CD1c-positive myeloid dendritic cell (primary cell): ENCODE data around the gene GPR162.
A peak's percentile ranks its signal among the peaks of the same experiment; 100 is the strongest.

ENCODE experiments used
- DNase-seq: peaks from one replicate; pipeline ENCODE4 v3.0.0-alpha.2; 2016; ENCODE audit errors: extremely low spot score

Gene GPR162

GRCh38 chr12:6787309-6787708 is 34.3 kb upstream of the GPR162 start:
- no peak for DNase-seq

- DNase-seq: peak; percentile 77
Observed at GRCh38 chr12:6788972-6789924, 32.4 kb upstream of the GPR162 start, which contains the start of gene CD4. Gene CD4, plus strand, starts transcription at chr12:6789528. Its CDS starts 10,611 bp downstream, at chr12:6800139.

GRCh38 chr12:6790496-6791150 is 31.0 kb upstream of the GPR162 start:
- DNase-seq: peak; percentile 50

- DNase-seq: peak; percentile 25
Observed at GRCh38 chr12:6791931-6792520, 29.6 kb upstream of the GPR162 start.

GRCh38 chr12:6792522-6793201 is 29.0 kb upstream of the GPR162 start:
- peak; percentile 82 for DNase-seq

- DNase-seq: no peak
Observed at GRCh38 chr12:6795088-6795487, 26.5 kb upstream of the GPR162 start.

- no peak for DNase-seq
Observed at GRCh38 chr12:6796576-6796975, 25.0 kb upstream of the GPR162 start.

- DNase-seq: no peak
Observed at GRCh38 chr12:6799147-6799546, 22.5 kb upstream of the GPR162 start.

GRCh38 chr12:6807170-6807569 is 14.5 kb upstream of the GPR162 start:
- no peak for DNase-seq

- DNase-seq: no peak
Observed at GRCh38 chr12:6809056-6809455, 12.6 kb upstream of the GPR162 start.

- no peak for DNase-seq
Observed at GRCh38 chr12:6810758-6811157, 10.9 kb upstream of the GPR162 start.

GRCh38 chr12:6813363-6813762 is 8.3 kb upstream of the GPR162 start:
- DNase-seq: no peak

- no peak for DNase-seq
Observed at GRCh38 chr12:6816598-6816997, 5.0 kb upstream of the GPR162 start.

- no peak for DNase-seq
Observed at GRCh38 chr12:6817098-6817497, 4.5 kb upstream of the GPR162 start.

GRCh38 chr12:6817662-6818157 is 3.9 kb upstream of the GPR162 start:
- no peak for DNase-seq

GRCh38 chr12:6818222-6818621 is 3.4 kb upstream of the GPR162 start:
- DNase-seq: no peak

GRCh38 chr12:6818645-6819044 is 3.0 kb upstream of the GPR162 start:
- DNase-seq: no peak

- no peak for DNase-seq
Observed at GRCh38 chr12:6819106-6820030, 2.3 kb upstream of the GPR162 start.

- DNase-seq: no peak
Observed at GRCh38 chr12:6820166-6820565, 1.5 kb upstream of the GPR162 start.

GRCh38 chr12:6822426-6823135 is 960 bp downstream of the GPR162 start:
- no peak for DNase-seq
